ENCODE data around the gene EEF2K.
A peak's percentile ranks its signal among the peaks of the same experiment; 100 is the strongest.

EEF2K gene

DNA sequence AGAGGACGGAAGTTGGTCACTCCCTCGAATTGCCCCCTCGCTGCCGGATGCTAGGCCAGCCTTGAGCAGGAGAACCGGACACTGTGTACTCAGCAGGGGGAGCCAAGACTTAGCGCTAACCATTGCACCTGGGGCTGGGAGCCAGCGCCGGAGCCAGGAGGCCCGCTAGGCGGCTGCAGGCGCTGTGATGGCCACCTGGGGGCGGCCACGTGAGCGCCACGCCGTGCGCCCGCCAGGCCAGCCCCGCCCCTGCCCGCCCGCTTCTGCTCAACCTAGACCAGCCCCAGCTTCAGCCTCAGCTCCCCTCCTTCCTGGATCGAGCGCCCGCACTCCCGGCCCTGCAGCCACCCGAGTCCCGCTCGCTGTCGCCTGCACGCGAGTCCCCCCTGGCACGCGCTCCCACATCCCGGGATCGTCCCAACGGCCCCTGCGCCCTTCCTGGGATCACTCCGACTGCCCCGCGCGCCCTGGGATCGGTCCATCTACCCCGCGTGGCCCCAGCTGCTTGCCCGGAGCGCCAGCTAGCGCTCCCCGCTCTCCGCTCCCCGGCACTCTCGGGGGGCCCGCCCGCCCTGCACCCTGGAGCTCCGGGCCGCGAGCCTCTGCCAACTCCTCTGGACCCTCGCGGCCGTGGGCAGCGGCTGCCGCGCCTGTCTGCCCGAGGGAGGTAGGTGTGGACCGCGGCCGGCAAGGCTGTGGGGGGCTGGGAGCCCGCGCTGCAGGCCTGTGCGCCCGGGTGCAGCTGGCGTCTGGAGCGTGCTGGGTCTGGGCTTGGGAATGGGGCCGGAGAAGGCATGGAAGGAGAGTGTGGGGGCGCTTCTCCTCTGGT, at the start of gene EEF2K:
TSS of gene EEF2K (plus strand) at position 266 of the 829 bp plus-strand sequence. CDS start 19,452 bp downstream, outside the sequence.
- peaks cover 9% of the 10 kb centered on the region for H3K9me3 Mint-ChIP-seq
- peaks cover 15% of the 10 kb centered on the region for H3K4me1 Mint-ChIP-seq
- H3K4me3 Mint-ChIP-seq = peak within 1 kb of the TSS; percentile 95
- DNase-seq = peak; percentile 87
- peak within 1 kb of the TSS; percentile 34 for H3K27ac Mint-ChIP-seq
- peaks cover 20% of the 10 kb centered on the region for H3K36me3 Mint-ChIP-seq (ENCODE audit: low read depth)
- H3K27me3 Mint-ChIP-seq (ENCODE audit: low read depth, poor library complexity) = peaks cover 9% of the 10 kb centered on the region
- TF ChIP-seq, protein P1, sequence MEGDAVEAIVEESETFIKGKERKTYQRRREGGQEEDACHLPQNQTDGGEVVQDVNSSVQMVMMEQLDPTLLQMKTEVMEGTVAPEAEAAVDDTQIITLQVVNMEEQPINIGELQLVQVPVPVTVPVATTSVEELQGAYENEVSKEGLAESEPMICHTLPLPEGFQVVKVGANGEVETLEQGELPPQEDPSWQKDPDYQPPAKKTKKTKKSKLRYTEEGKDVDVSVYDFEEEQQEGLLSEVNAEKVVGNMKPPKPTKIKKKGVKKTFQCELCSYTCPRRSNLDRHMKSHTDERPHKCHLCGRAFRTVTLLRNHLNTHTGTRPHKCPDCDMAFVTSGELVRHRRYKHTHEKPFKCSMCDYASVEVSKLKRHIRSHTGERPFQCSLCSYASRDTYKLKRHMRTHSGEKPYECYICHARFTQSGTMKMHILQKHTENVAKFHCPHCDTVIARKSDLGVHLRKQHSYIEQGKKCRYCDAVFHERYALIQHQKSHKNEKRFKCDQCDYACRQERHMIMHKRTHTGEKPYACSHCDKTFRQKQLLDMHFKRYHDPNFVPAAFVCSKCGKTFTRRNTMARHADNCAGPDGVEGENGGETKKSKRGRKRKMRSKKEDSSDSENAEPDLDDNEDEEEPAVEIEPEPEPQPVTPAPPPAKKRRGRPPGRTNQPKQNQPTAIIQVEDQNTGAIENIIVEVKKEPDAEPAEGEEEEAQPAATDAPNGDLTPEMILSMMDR (IDR thresholded peaks at IDR 0.05) = peak; percentile 71

DNA sequence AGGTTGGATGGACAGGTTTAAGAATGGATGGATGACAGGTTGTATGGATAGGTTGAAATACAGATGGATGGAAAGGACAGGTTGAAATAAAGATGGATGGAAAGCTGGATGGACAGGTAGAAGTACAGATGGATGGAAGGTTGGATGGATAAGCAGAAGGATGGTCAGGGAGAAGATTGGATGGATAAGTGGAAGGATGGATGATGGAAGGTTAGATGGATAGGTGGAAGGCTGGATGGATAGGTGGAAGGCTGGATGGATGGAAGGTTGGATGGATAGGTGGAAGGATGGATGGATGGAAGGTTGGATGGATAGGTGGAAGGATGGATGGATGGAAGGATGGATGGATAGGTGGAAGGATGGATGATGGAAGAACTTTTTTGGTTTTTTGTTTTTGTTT, 44.7 kb upstream of the EEF2K start:
- H3K4me3 Mint-ChIP-seq = peak overlapping the region; percentile 1
- peaks cover 10% of the 10 kb centered on the region for H3K9me3 Mint-ChIP-seq

DNA sequence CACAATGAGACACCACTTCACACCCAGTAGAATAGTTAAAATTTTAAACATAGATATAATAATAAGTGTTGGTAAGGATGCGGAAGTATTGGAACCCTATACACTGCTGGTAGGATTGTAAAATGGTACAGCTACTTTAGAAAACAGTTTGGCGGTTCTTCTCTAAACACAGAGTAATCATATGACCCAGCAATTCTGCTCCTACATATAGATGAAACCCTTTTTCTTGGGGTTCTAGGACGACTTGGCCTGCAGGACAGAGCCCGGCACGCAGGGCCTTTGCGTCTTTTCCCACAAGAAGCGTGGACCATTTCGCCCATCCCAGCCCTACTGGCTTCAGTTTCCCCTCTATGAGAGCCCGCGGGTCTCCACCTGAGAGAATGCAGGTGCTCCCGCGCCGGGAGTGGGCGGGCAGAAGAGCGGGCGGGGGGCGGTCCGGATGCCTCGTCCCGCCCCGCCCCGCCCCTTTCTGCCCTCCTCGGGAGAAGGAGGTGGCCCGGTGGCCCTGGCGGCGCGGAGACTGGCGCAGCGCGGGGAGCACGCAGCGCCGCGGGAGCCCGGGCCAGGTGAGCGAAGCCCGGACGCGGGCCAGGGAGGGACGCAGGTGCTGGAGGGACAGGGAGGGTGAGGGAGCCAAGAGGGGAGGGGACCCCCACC, 44.0 kb upstream of the EEF2K start, which contains the start of gene SDR42E2:
TSS of gene SDR42E2 (plus strand) at position 508 of the 657 bp plus-strand sequence. CDS start 3,077 bp downstream, outside the sequence.
- Mint-ChIP-seq H3K4me1 (no peaks in the 10 kb centered on the region), H3K9me3 (peaks cover 10% of the 10 kb centered on the region), H3K36me3 (ENCODE audit: low read depth) (peaks cover 5% of the 10 kb centered on the region), H3K27ac (no peak within 1 kb of the TSS), H3K4me3 (peak within 1 kb of the TSS; percentile 59), H3K27me3 (ENCODE audit: low read depth, poor library complexity) (peaks cover 77% of the 10 kb centered on the region)
- TF ChIP-seq, protein P1 (IDR thresholded peaks at IDR 0.05) = no peak
- DNase-seq = peak; percentile 50

More for the DNA sequence above, 44.7 kb upstream of the EEF2K start:
- peaks cover 1% of the 10 kb centered on the region for H3K4me1 Mint-ChIP-seq
- DNase-seq = no peak
- no peak overlapping the region for H3K27ac Mint-ChIP-seq
- H3K36me3 Mint-ChIP-seq (ENCODE audit: low read depth) = peaks cover 5% of the 10 kb centered on the region
- TF ChIP-seq, protein P1 (IDR thresholded peaks at IDR 0.05) = no peak
- peaks cover 76% of the 10 kb centered on the region for H3K27me3 Mint-ChIP-seq (ENCODE audit: low read depth, poor library complexity)

DNA sequence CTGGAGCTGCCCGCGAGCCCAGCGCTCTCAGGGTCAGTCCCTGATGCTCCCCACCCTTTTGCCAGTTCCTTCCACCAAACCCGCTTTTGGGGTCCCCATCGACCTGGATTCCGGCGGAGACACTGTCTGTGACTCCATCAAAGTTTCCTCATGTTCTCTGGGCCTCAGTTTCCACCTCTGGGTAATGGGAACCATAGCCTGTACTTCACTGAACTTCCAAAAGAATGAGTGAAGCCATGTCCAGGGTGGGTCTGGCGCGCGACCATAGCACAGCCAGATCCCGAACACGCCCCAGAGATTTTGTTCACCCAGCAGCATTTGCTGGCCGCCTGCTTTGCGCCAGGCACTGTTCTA, 43.4 kb upstream of the EEF2K start:
- DNase-seq = no peak
- H3K36me3 Mint-ChIP-seq (ENCODE audit: low read depth) = peaks cover 5% of the 10 kb centered on the region
- TF ChIP-seq, protein P1 (IDR thresholded peaks at IDR 0.05) = no peak
- peaks cover 14% of the 10 kb centered on the region for H3K9me3 Mint-ChIP-seq
- no peaks in the 10 kb centered on the region for H3K4me1 Mint-ChIP-seq
- H3K27me3 Mint-ChIP-seq (ENCODE audit: low read depth, poor library complexity) = peaks cover 77% of the 10 kb centered on the region
- no peak overlapping the region for H3K27ac Mint-ChIP-seq
- no peak overlapping the region for H3K4me3 Mint-ChIP-seq

DNA sequence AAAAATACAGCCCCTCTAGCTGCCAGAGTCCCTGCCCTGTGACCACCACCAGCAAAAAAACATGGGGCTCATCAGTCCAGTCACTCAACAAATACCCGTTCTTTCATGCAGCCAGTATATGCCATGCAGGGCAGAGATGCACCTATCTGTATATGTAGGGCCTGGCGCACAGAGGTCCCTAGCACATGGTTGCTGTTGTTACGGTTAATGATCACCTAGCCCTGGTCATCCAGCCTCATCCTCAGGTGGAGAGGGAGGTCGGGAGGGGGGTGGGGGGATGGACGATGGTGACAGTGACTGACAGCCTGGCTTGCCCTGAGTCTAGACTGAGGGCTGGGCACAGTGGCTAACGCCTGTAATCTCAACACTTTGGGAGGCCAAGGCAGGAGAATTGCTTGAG, 42.3 kb upstream of the EEF2K start:
- peaks cover 66% of the 10 kb centered on the region for H3K27me3 Mint-ChIP-seq (ENCODE audit: low read depth, poor library complexity)
- TF ChIP-seq, protein P1 (IDR thresholded peaks at IDR 0.05) = no peak
- H3K4me1 Mint-ChIP-seq = no peaks in the 10 kb centered on the region
- H3K27ac Mint-ChIP-seq = no peak overlapping the region
- no peak for DNase-seq
- H3K9me3 Mint-ChIP-seq = peaks cover 16% of the 10 kb centered on the region
- H3K4me3 Mint-ChIP-seq = no peak overlapping the region
- peaks cover 5% of the 10 kb centered on the region for H3K36me3 Mint-ChIP-seq (ENCODE audit: low read depth)
